ENCODE measurements around the gene SSMEM1.
A peak's percentile ranks its signal among the peaks of the same experiment; 100 is the strongest.
"Not testable (repeated sequence)": the region's sequence is repeated elsewhere in the genome, so short reads cannot be mapped to it uniquely, and the experiment has no call there.

The SSMEM1 gene

DNA sequence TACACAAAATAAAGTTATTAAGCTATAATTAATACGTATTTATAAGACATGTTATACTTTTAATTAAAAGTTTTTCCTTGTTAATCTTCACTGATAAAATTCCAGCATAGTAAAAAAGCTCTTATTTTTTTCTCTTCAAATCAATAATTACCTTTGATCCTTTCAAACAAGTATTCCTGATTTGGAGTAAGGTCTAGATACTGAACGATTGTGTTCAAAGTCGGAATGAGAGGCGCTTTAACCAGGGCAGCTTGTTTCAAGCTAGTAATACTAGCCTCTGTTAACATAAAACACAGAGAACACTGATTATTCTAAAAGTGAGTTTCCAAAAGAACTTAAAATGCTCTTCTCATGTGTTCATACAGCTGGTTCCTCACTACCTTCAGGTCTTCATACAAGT lies 29.4 kb upstream of the SSMEM1 start:
- Mint-ChIP-seq H3K9me3 (no peaks in the 10 kb centered on the region), H3K4me3 (no peak overlapping the region), H3K36me3 (ENCODE audit: low read depth) (peaks cover 63% of the 10 kb centered on the region), H3K27ac (no peak overlapping the region), H3K4me1 (peaks cover 4% of the 10 kb centered on the region), H3K27me3 (ENCODE audit: low read depth) (no peaks in the 10 kb centered on the region)
- TF ChIP-seq CTCF (IDR thresholded peaks at IDR 0.05; ENCODE audit: unreplicated experiment in 3 of 3), result no peak

DNA sequence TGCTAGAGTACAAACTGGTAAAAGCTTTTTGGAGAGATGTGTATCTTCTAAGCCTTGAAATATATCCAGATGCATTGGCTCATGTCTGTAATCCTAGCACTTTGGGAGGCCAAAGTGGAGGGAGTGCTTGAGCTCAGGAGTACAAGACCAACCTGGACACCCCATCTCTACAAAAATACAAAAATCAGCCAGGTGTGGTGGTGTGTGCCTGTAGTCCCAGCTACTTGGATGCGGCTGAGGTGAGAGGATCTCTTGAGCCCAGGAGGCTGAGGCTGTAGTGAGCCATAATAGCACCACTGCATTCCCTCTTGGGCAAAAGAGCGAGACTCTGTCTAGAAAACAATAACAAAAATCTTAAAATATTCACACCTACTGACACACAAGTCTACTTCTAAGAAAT lies 28.0 kb upstream of the SSMEM1 start:
- Mint-ChIP-seq H3K4me3 (no peak overlapping the region), H3K27ac (no peak overlapping the region), H3K9me3 (no peaks in the 10 kb centered on the region), H3K27me3 (ENCODE audit: low read depth) (no peaks in the 10 kb centered on the region), H3K36me3 (ENCODE audit: low read depth) (peaks cover 61% of the 10 kb centered on the region), H3K4me1 (peaks cover 8% of the 10 kb centered on the region)
- no peak for TF ChIP-seq CTCF (IDR thresholded peaks at IDR 0.05; ENCODE audit: unreplicated experiment in 3 of 3)

DNA sequence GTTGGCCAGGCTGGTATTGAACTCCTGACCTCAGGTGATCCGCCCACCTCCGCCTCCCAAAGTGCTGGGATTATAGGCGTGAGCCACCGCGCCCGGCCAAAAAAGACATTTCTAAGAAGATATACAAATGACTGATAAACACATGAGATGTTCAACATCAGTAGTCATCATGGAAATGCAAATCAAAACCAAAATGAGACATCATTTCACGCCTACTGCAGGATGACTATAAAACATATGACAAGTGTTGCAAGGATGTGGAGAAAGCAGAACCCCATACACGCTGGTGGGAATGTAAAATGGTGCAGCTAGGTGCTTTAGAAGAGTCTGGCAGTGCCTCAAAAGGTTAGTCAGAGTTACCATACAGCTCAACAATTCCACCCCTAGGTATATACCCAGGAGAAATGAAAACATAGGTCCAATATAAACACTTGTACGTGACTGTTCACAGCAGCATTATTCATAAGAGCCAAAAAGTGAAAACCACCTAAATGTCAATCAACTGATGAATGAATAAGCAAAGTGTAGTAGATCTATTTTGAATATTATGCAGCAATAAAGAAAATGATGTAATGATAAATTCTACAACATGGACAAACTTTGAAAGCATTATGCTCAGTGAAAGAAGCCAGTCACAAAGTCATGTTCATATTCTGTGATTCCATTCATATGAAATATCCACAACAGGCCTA lies 26.9 kb upstream of the SSMEM1 start:
- peaks cover 58% of the 10 kb centered on the region for H3K36me3 Mint-ChIP-seq (ENCODE audit: low read depth)
- H3K27ac Mint-ChIP-seq, result no peak overlapping the region
- H3K4me1 Mint-ChIP-seq, result peaks cover 14% of the 10 kb centered on the region
- no peaks in the 10 kb centered on the region for H3K9me3 Mint-ChIP-seq
- no peak overlapping the region for H3K4me3 Mint-ChIP-seq
- TF ChIP-seq CTCF (IDR thresholded peaks at IDR 0.05; ENCODE audit: unreplicated experiment in 3 of 3), result no peak
- no peaks in the 10 kb centered on the region for H3K27me3 Mint-ChIP-seq (ENCODE audit: low read depth)

GRCh38 chr7:130181263-130181605 lies 26.4 kb upstream of the SSMEM1 start:
- TF ChIP-seq CTCF (IDR thresholded peaks at IDR 0.05; ENCODE audit: unreplicated experiment in 3 of 3), result no peak
- peaks cover 14% of the 10 kb centered on the region for H3K4me1 Mint-ChIP-seq
- H3K9me3 Mint-ChIP-seq, result no peaks in the 10 kb centered on the region
- H3K4me3 Mint-ChIP-seq, result no peak overlapping the region
- H3K27me3 Mint-ChIP-seq (ENCODE audit: low read depth), result no peaks in the 10 kb centered on the region
- no peak overlapping the region for H3K27ac Mint-ChIP-seq
- H3K36me3 Mint-ChIP-seq (ENCODE audit: low read depth), result peaks cover 58% of the 10 kb centered on the region

- Mint-ChIP-seq H3K4me1 (peaks cover 14% of the 10 kb centered on the region), H3K27me3 (ENCODE audit: low read depth) (no peaks in the 10 kb centered on the region), H3K27ac (peak overlapping the region in 1 of 3 experiments; percentile 23), H3K9me3 (no peaks in the 10 kb centered on the region), H3K4me3 (no peak overlapping the region), H3K36me3 (ENCODE audit: low read depth) (peaks cover 58% of the 10 kb centered on the region)
- no peak for TF ChIP-seq CTCF (IDR thresholded peaks at IDR 0.05; ENCODE audit: unreplicated experiment in 3 of 3)
Measured at GRCh38 chr7:130182990-130183389, 24.7 kb upstream of the SSMEM1 start.

- not testable (repeated sequence) for H3K27ac Mint-ChIP-seq
Measured at GRCh38 chr7:130184349-130184748, 23.3 kb upstream of the SSMEM1 start.

More at GRCh38 chr7:130184349-130184748, 23.3 kb upstream of the SSMEM1 start:
- peaks cover 14% of the 10 kb centered on the region for H3K4me1 Mint-ChIP-seq
- H3K9me3 Mint-ChIP-seq; H3K4me3 Mint-ChIP-seq; H3K27me3 Mint-ChIP-seq (ENCODE audit: low read depth): not testable (repeated sequence)
- peaks cover 55% of the 10 kb centered on the region for H3K36me3 Mint-ChIP-seq (ENCODE audit: low read depth)

All from nephron (organoid).